ENCODE data around the gene MRPS10.

The MRPS10 gene

DNA sequence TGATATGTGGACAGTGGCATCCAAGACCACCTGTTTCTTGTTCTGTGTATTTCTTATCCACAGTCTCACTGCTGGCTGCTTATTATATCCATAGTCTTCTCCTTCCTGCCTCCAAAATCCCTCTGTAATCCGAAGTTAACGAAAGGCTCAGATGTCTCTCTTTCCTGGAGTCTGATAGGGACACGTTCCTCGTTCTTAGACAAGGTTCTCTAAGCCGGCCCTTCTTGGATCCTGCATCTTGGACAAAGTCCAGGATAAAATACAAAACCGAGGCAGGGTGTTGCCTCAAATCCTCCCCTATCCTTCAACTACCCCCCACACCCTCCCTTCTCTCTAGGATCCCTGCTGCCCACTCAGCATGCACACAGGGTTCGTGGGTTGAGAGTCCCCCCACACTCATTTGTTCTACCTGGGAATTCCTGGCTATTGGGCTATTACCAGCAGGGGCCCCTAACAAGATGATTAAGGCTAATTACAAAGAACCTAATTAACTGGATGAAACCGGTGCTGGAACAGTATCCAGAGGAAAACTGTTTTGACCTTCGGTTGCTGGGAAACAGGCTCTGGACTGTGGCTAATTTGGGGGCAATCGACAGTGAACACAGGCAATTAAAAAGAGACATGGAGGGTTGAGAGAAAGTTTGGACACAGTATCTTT lies 32.7 kb upstream of the MRPS10 start:
- H3K4me3 Mint-ChIP-seq = no peak overlapping the region
- TF ChIP-seq, protein P1, sequence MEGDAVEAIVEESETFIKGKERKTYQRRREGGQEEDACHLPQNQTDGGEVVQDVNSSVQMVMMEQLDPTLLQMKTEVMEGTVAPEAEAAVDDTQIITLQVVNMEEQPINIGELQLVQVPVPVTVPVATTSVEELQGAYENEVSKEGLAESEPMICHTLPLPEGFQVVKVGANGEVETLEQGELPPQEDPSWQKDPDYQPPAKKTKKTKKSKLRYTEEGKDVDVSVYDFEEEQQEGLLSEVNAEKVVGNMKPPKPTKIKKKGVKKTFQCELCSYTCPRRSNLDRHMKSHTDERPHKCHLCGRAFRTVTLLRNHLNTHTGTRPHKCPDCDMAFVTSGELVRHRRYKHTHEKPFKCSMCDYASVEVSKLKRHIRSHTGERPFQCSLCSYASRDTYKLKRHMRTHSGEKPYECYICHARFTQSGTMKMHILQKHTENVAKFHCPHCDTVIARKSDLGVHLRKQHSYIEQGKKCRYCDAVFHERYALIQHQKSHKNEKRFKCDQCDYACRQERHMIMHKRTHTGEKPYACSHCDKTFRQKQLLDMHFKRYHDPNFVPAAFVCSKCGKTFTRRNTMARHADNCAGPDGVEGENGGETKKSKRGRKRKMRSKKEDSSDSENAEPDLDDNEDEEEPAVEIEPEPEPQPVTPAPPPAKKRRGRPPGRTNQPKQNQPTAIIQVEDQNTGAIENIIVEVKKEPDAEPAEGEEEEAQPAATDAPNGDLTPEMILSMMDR (IDR thresholded peaks at IDR 0.05) = no peak
- peaks cover 11% of the 10 kb centered on the region for H3K27me3 Mint-ChIP-seq (ENCODE audit: low read depth, poor library complexity)
- H3K4me1 Mint-ChIP-seq = peaks cover 19% of the 10 kb centered on the region
- no peak for DNase-seq
- no peaks in the 10 kb centered on the region for H3K9me3 Mint-ChIP-seq
- H3K27ac Mint-ChIP-seq = no peak overlapping the region
- H3K36me3 Mint-ChIP-seq (ENCODE audit: low read depth) = peaks cover 8% of the 10 kb centered on the region

DNA sequence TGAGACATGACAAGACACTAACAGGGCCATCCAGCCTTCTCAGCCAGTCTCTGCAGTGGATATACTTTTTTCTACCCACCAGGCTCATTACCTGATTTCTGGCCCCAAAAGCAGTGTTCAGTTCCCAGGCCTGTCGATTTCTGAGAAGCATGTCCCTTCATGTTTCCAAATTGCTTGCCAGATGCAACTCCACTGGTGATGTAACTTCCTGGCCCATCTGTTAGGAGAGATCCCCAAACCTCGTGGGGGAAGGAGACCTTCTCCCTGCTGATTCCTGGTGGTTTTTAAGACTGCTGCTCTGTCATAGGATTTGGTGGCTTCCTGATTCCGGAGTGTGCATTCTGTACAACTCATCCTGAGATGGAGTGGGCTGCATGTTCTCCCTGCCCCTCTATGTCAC lies 31.6 kb upstream of the MRPS10 start:
- Mint-ChIP-seq H3K4me3 (no peak overlapping the region), H3K4me1 (peaks cover 19% of the 10 kb centered on the region), H3K9me3 (no peaks in the 10 kb centered on the region), H3K27me3 (ENCODE audit: low read depth, poor library complexity) (peaks cover 8% of the 10 kb centered on the region), H3K27ac (no peak overlapping the region), H3K36me3 (ENCODE audit: low read depth) (peaks cover 5% of the 10 kb centered on the region)
- TF ChIP-seq, protein P1 (IDR thresholded peaks at IDR 0.05) = no peak
- DNase-seq = no peak

DNA sequence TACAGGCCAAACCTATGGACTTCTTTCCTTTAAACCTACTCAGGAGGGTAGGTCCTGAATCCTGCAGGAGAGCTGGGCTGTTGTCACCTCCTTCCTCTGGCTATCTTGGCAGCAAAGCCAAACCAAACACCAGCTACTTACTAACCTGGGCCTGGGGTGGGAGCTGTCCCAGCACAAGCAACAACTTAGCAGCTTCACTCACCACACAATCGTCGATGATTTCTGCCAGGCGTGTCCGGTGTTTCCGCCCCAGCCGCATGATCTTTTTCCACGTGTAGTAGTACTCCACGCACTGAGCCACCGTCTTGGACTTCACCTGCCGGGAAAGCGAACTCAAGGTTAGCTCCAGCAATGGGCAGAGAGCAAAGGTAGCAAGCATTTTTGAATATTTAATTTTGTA lies 25.4 kb upstream of the MRPS10 start:
- Mint-ChIP-seq H3K27ac (no peak overlapping the region), H3K4me3 (no peak overlapping the region), H3K27me3 (ENCODE audit: low read depth, poor library complexity) (peaks cover 20% of the 10 kb centered on the region), H3K4me1 (peaks cover 11% of the 10 kb centered on the region), H3K9me3 (no peaks in the 10 kb centered on the region), H3K36me3 (ENCODE audit: low read depth) (peaks cover 4% of the 10 kb centered on the region)
- TF ChIP-seq, protein P1 (IDR thresholded peaks at IDR 0.05) = no peak
- no peak for DNase-seq

DNA sequence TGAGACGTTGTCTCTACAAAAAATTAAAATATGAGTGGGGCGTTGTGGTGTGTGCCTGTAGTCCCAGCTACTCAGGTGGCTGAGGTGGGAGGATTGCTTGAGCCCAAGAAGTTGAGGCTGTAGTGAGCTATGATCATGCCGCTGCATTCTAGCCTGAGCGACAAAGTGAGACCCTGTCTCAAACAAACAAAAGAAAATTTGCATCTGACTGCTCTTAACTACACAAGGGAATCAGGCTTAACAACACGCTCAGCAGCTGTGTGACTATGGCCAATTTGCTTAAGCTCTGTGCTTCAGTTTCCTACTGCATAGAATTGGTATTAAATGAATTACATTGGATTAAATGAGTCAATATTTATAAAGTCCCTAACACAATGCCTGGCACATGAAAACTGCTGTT lies 24.3 kb upstream of the MRPS10 start:
- no peak overlapping the region for H3K4me3 Mint-ChIP-seq
- H3K27me3 Mint-ChIP-seq (ENCODE audit: low read depth, poor library complexity) = peaks cover 22% of the 10 kb centered on the region
- TF ChIP-seq, protein P1 (IDR thresholded peaks at IDR 0.05) = no peak
- H3K9me3 Mint-ChIP-seq = no peaks in the 10 kb centered on the region
- peaks cover 19% of the 10 kb centered on the region for H3K4me1 Mint-ChIP-seq
- H3K36me3 Mint-ChIP-seq (ENCODE audit: low read depth) = peaks cover 4% of the 10 kb centered on the region
- DNase-seq = no peak
- H3K27ac Mint-ChIP-seq = no peak overlapping the region

DNA sequence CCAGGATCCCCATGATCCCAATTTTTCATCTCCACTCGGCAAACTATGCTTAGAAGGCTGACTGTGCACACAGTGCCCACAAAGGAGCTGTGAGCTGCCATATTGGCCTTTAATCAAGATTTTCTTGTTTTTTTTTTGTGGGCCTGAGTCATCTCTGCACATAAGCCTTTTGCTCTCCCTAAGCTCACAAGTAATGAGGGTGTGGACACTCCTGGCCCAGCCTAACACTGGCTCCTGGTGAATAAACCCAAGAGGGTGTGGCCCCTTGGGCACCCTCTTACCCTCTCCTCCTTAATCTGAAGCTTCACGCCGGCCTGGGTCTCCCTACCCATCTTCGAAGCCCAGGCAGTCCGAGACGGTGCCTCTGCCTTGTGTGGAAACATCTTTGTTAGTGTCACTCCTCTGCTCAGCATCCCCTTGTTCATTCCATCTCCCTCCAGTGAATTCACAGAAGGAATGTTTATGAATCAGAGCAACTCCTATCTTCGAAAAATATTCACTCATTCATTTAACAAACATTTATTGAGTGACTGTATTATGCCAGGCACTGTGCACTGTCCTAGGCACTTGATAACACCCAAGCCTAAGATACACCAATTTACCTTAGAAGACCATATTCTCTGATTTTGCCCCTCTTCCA lies 22.2 kb upstream of the MRPS10 start:
- TF ChIP-seq, protein P1 (IDR thresholded peaks at IDR 0.05) = no peak
- peaks cover 4% of the 10 kb centered on the region for H3K36me3 Mint-ChIP-seq (ENCODE audit: low read depth)
- peaks cover 34% of the 10 kb centered on the region for H3K4me1 Mint-ChIP-seq
- no peak overlapping the region for H3K4me3 Mint-ChIP-seq
- no peak for DNase-seq
- H3K27ac Mint-ChIP-seq = peak overlapping the region; percentile 44
- no peaks in the 10 kb centered on the region for H3K9me3 Mint-ChIP-seq
- H3K27me3 Mint-ChIP-seq (ENCODE audit: low read depth, poor library complexity) = peaks cover 22% of the 10 kb centered on the region

DNA sequence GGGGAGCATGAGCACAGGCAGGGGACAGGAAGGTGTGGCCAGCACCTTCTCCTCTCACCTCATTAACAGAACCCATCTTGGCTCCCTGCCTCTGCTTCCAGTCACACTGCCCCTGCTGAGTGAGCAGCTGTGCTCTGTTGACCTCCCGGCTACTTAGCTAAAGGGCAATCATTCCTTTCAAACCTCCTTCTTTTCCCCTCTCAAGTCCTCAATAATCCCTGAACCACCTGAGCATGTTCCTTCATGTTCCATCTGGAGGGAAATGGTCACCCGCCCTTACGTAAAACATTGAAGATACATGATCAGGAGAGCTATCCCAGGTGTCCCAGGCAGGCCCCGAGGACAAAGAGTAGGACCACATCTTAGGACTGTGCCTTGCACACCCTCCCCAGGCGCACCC lies 21.7 kb upstream of the MRPS10 start:
- H3K4me3 Mint-ChIP-seq = no peak overlapping the region
- peaks cover 4% of the 10 kb centered on the region for H3K36me3 Mint-ChIP-seq (ENCODE audit: low read depth)
- peak overlapping the region; percentile 44 for H3K27ac Mint-ChIP-seq

More for the DNA sequence above, 21.7 kb upstream of the MRPS10 start:
- no peak for DNase-seq
- TF ChIP-seq, protein P1 (IDR thresholded peaks at IDR 0.05) = no peak
- H3K27me3 Mint-ChIP-seq (ENCODE audit: low read depth, poor library complexity) = peaks cover 22% of the 10 kb centered on the region
- H3K4me1 Mint-ChIP-seq = peaks cover 34% of the 10 kb centered on the region
- no peaks in the 10 kb centered on the region for H3K9me3 Mint-ChIP-seq

Measured in nephron progenitor cell (in vitro differentiated cells).